Measurements from ENCODE around the gene CADPS2.

The CADPS2 gene

GRCh38 chr7:122756860-122757259, 129.4 kb downstream of the CADPS2 start:
- no peak for TF ChIP-seq JUND (IDR thresholded peaks at IDR 0.05; ENCODE audit: low read depth)
- DNase-seq (ENCODE audit: low read depth in 1 of 2, low spot score in 1 of 2) = no peak
- in situ Hi-C loops (cut with HindIII; ENCODE audit: low pct_unique_long_range_greater_than_20kb, low sequenced_read_pairs) = no loop called here

DNA sequence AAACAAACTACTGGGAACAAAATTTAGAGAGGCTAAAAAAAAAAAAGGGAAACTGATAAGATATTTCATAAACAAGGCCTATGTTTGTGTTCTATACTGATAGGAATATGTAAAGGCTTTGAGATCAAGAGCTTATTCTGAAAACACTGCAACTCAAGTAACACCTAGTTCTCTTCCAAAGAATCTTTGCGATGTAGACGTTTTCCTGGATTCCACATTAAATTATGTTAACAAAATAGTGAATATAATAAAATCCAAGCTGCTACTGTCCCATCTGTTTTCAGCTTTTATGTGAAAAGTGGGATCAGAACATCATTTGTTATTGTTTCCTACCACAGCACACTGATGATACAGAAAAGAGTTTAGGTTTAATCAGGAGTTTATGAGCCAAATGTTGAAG, 130.6 kb downstream of the CADPS2 start:
- in situ Hi-C loops (cut with HindIII; ENCODE audit: low pct_unique_long_range_greater_than_20kb, low sequenced_read_pairs) = no loop called here
- TF ChIP-seq JUND (IDR thresholded peaks at IDR 0.05; ENCODE audit: low read depth) = no peak
- no peak for DNase-seq (ENCODE audit: low read depth in 1 of 2, low spot score in 1 of 2)

DNA sequence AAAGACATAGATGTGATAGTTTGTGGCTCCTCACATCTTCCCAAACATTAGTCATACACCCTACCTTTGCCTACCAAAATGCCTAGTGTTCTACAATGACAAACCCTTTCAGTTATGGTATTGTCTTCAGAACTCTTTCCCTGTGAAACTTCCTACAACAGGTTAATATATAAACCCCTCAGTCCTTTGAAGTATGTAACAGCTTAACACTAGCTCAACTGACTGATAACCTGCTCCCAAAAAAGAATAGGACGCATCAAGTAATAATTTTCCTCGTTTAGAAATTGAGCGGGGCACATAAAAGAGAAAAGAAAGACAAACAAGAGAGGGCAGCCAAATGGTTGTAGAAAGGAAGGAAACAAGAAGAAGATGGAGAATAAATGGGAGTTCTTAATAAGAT, 133.7 kb downstream of the CADPS2 start:
- in situ Hi-C loops (cut with HindIII; ENCODE audit: low pct_unique_long_range_greater_than_20kb, low sequenced_read_pairs) = no loop called here
- DNase-seq (ENCODE audit: low read depth in 1 of 2, low spot score in 1 of 2) = no peak
- no peak for TF ChIP-seq JUND (IDR thresholded peaks at IDR 0.05; ENCODE audit: low read depth)

GRCh38 chr7:122750389-122750788, 135.9 kb downstream of the CADPS2 start:
- no peak for DNase-seq (ENCODE audit: low read depth in 1 of 2, low spot score in 1 of 2)
- no peak for TF ChIP-seq JUND (IDR thresholded peaks at IDR 0.05; ENCODE audit: low read depth)
- in situ Hi-C loops (cut with HindIII; ENCODE audit: low pct_unique_long_range_greater_than_20kb, low sequenced_read_pairs) = no loop called here

GRCh38 chr7:122748195-122748594, 138.1 kb downstream of the CADPS2 start:
- no peak for DNase-seq (ENCODE audit: low read depth in 1 of 2, low spot score in 1 of 2)
- in situ Hi-C loops (cut with HindIII; ENCODE audit: low pct_unique_long_range_greater_than_20kb, low sequenced_read_pairs) = no loop called here
- no peak for TF ChIP-seq JUND (IDR thresholded peaks at IDR 0.05; ENCODE audit: low read depth)

GRCh38 chr7:122746948-122747347, 139.3 kb downstream of the CADPS2 start:
- in situ Hi-C loops (cut with HindIII; ENCODE audit: low pct_unique_long_range_greater_than_20kb, low sequenced_read_pairs) = no loop called here
- no peak for TF ChIP-seq JUND (IDR thresholded peaks at IDR 0.05; ENCODE audit: low read depth)
- DNase-seq (ENCODE audit: low read depth in 1 of 2, low spot score in 1 of 2) = no peak

DNA sequence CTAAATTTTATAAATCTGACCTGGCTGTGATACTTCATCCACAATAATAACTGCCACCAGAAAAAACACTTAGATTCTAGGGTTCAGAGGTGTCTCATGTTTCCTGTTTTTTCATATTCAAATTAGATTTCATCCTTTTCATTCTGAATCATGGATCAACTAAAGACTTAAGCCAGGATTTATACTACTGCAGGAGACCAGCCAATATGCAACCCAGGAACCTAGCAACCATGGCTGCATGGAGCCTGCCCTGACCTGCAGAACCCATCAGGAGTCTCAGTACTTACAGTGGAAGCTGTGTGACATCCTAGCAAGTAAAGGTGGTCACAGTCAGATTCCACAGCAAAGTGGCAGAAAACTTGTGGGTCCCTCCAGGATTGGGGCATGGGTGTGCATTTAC, 143.0 kb downstream of the CADPS2 start:
- no peak for TF ChIP-seq JUND (IDR thresholded peaks at IDR 0.05; ENCODE audit: low read depth)
- in situ Hi-C loops (cut with HindIII; ENCODE audit: low pct_unique_long_range_greater_than_20kb, low sequenced_read_pairs) = no loop called here
- DNase-seq (ENCODE audit: low read depth in 1 of 2, low spot score in 1 of 2) = no peak

DNA sequence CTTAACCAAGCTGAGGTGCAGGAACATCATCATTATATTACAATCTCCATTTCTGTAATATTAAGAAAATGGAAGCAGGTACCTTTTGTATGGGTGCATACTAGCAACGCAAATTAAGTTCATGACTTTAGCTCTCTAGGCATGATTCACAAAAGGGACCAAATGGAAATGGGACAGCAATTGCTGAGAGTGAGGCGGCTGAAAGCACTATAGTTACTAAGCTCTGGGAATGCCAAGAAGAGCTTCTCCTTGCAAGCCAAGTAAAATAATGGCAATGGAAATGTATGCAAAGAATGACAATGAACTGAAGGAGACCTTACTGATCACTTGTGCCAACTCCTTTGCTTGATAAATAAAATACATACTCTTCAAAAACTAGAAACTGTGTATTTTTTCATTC, 147.3 kb downstream of the CADPS2 start:
- no peak for DNase-seq (ENCODE audit: low read depth in 1 of 2, low spot score in 1 of 2)
- in situ Hi-C loops (cut with HindIII; ENCODE audit: low pct_unique_long_range_greater_than_20kb, low sequenced_read_pairs) = no loop called here
- TF ChIP-seq JUND (IDR thresholded peaks at IDR 0.05; ENCODE audit: low read depth) = no peak

GRCh38 chr7:122736183-122736582, 150.1 kb downstream of the CADPS2 start:
- DNase-seq (ENCODE audit: low read depth in 1 of 2, low spot score in 1 of 2) = no peak
- no peak for TF ChIP-seq JUND (IDR thresholded peaks at IDR 0.05; ENCODE audit: low read depth)
- in situ Hi-C loops (cut with HindIII; ENCODE audit: low pct_unique_long_range_greater_than_20kb, low sequenced_read_pairs) = no loop called here

GRCh38 chr7:122727759-122728158, 158.5 kb downstream of the CADPS2 start:
- no peak for TF ChIP-seq JUND (IDR thresholded peaks at IDR 0.05; ENCODE audit: low read depth)
- DNase-seq (ENCODE audit: low read depth in 1 of 2, low spot score in 1 of 2) = no peak
- in situ Hi-C loops (cut with HindIII; ENCODE audit: low pct_unique_long_range_greater_than_20kb, low sequenced_read_pairs) = no loop called here

- TF ChIP-seq JUND (IDR thresholded peaks at IDR 0.05; ENCODE audit: low read depth) = no peak
- in situ Hi-C loops (cut with HindIII; ENCODE audit: low pct_unique_long_range_greater_than_20kb, low sequenced_read_pairs) = no loop called here
- DNase-seq (ENCODE audit: low read depth in 1 of 2, low spot score in 1 of 2) = no peak
Observed at GRCh38 chr7:122727354-122727753, 158.9 kb downstream of the CADPS2 start.

DNA sequence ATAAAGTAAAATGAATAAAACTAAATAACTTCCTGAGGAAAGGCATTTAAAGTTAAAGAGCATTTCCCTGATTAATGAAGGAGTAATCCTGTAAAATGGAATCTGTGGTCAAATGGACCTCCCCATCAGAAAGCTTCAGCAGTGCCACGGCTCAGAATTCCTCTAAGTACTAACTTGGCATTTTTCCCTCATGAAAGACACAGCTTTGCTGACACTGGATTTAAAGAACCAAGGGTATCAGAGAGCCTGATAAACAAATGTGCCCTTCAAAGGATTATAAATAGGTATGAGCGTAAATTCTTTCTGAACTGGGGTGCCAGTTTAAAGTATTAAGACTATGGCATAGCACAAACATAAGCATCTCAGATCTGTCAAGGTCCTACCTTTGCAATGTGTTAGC, 159.4 kb downstream of the CADPS2 start:
- no peak for TF ChIP-seq JUND (IDR thresholded peaks at IDR 0.05; ENCODE audit: low read depth)
- DNase-seq (ENCODE audit: low read depth in 1 of 2, low spot score in 1 of 2) = no peak
- in situ Hi-C loops (cut with HindIII; ENCODE audit: low pct_unique_long_range_greater_than_20kb, low sequenced_read_pairs) = no loop called here

DNA sequence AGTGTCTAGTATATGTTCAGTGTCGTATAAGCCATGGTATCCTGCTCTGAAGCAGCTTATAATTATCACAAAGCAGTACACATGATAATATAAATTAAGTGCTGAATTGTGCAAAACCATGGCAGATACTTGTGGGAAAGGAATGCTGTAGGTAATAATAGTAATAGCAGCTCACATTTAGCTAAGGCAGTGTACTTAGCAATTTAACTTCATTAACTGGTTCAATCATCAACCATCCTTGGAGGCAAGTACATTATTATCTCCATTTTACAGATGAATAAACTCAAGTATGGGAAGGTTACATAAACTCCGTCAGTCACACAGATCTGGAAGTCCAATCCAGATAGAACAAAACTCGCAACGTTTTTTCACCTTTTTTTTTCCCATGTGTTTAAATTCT, 161.9 kb downstream of the CADPS2 start:
- no peak for TF ChIP-seq JUND (IDR thresholded peaks at IDR 0.05; ENCODE audit: low read depth)
- in situ Hi-C loops (cut with HindIII; ENCODE audit: low pct_unique_long_range_greater_than_20kb, low sequenced_read_pairs) = no loop called here
- DNase-seq (ENCODE audit: low read depth in 1 of 2, low spot score in 1 of 2) = no peak

- in situ Hi-C loops (cut with HindIII; ENCODE audit: low pct_unique_long_range_greater_than_20kb, low sequenced_read_pairs) = no loop called here
- no peak for TF ChIP-seq JUND (IDR thresholded peaks at IDR 0.05; ENCODE audit: low read depth)
- no peak for DNase-seq (ENCODE audit: low read depth in 1 of 2, low spot score in 1 of 2)
Observed at GRCh38 chr7:122719010-122719578, 167.2 kb downstream of the CADPS2 start.

Measured in T47D (cell line).